ENCODE data around the gene ALG12.
A peak's percentile ranks its signal among the peaks of the same experiment; 100 is the strongest.

Gene ALG12

DNA sequence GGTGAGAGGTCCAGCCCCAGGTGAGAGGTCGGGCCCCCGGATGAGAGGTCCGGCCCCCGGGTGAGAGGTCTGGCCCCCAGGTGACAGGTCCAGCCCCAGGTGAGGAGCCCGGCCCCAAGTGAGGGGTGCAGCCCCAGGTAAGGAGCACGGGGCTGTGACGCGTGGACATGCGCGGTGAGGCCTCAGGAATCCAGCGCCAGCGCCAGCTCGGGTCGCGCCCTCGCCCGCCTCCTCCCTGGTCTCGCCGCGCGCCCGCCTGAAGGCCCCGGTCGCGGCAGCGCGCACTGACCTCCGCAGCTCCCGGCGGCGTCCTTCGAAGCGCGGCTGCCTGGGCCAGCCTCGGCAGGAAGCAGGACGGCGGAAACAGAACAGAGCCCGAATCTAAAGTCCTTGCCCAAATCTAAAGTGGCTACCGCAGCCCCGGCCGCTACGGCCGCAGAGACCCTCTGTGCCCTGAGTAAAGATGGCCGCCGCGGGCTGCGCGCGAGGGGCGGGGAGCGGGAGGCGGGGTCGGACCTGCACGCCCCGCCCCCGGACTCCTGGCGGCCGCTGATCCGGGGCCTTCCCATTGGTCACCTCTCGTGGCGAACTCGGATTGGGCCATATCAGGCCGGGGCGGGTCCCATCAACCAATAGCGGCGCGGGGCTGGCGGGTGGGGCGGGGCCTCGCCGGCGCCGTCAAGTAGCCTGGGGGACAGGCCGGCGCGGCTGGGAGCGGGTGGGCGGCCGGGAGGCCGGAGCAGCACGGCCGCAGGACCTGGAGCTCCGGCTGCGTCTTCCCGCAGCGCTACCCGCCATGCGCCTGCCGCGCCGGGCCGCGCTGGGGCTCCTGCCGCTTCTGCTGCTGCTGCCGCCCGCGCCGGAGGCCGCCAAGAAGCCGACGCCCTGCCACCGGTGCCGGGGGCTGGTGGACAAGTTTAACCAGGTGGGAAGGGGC is at the start of gene ALG12, which contains the start of gene CRELD2:
ALG12 (minus strand) TSS at position 465 of the 937 bp plus-strand sequence. CDS start 4,673 bp downstream, outside the sequence.
CRELD2 (plus strand) TSS at position 661 of the 937 bp plus-strand sequence; CDS start at position 797, 136 bp downstream.
- DNase-seq (ENCODE audit: low spot score), result peak; percentile 100

DNA sequence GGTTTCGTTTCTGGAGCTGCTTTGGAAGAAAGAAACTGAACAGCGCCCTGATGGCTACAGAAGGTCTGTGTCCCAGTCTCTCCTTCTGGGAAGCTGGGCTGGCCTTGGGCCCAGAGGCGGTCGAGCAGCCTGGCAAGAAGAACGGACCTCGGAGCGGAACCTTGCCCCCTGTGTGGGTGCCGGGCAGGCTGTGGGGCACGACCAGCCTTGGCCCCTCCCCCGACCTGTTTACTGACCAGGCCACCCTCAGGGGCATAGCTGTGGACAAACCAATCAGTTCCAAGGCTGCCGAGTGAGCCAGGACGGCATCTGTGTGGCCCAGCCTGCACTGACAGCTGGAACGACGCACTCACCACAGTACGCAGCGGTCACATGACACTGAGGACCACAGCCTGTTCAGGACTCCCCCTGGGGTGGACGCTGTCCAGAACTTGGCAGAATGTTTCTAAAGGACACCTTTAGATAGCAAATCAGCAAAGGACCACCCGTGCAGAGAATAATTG is 49.5 kb upstream of the ALG12 start:
- DNase-seq (ENCODE audit: low spot score), result no peak

DNA sequence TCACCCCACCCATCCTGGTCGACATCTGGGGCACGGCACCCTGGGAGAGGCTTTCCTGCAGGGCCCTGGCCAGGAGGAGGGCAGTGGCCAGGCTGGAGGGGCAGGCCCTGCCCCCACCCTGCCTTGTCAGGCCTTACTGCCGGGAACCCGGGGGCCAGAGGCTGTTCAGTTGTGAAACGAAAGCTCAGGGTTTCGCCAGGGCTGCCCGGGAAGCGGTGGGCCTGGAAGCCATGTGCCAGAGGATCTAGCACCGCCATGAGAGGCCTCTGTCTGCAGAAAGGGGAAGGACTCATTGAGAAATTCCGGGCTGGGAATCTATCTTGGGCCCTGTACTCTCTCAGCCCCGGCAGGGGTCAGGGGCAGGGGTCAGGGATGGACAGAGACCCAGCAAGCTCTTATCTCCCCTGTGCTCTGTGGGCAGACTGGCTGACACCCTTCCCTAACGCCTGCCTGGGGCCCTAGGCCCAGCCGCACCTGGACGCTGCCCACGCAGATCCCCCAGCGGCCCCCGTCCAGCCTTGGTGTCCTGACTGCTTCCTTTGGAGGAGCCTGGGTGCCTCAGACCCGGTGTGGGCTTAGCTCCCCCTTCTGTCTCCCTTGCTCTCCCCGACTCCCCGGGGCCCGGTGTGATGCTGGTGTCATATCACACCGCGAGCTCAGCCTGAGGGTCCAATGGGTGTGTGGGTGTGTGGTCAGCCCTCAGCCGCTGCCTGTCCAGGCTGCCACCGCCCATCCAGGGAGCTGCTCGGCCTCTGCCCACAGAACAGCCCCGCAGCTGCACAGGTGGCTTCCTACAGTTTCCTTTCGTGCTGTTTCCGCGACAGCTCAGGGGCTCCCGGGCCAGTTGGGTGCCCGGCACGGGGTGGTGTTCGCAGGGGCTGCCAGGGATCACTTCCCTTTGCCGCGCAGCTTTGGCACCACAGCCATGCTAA is 48.8 kb upstream of the ALG12 start:
- DNase-seq (ENCODE audit: low spot score), result no peak

DNA sequence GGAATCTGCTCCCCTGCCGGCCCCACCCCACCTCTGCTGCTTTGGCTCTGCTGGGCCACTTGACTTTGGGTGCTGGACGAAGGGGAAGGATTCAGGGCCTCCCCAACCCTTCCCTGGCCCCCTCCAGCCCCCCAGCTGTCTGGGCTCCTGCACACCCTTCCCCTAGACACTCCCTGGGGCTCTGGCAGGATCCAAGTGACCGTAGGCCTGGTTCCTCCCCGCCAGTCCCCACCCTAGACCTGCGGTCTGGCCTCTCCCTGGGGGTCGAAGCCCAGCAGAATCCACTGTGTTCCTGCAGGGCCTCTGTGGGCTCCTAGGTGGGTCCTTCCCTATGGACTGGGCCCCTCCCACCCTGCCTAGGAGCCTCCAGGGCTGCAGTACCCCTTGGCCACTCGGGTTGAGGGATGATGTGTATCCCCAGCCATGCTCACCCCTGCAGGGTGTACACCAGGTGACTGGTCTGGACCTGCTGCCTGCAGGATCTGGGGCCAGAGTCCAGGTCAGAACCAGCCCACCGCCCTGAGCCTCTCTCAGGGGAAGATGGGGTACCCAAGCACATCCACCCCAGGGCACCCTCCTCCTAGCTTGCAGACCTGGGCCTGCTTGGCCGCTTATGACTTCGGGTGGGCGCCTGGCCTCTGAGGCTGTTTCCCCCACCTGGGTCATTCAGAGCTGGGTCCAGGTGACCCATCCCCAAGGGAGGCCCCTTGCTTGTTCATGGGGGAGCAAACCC is 48.0 kb upstream of the ALG12 start:
- DNase-seq (ENCODE audit: low spot score), result no peak

DNA sequence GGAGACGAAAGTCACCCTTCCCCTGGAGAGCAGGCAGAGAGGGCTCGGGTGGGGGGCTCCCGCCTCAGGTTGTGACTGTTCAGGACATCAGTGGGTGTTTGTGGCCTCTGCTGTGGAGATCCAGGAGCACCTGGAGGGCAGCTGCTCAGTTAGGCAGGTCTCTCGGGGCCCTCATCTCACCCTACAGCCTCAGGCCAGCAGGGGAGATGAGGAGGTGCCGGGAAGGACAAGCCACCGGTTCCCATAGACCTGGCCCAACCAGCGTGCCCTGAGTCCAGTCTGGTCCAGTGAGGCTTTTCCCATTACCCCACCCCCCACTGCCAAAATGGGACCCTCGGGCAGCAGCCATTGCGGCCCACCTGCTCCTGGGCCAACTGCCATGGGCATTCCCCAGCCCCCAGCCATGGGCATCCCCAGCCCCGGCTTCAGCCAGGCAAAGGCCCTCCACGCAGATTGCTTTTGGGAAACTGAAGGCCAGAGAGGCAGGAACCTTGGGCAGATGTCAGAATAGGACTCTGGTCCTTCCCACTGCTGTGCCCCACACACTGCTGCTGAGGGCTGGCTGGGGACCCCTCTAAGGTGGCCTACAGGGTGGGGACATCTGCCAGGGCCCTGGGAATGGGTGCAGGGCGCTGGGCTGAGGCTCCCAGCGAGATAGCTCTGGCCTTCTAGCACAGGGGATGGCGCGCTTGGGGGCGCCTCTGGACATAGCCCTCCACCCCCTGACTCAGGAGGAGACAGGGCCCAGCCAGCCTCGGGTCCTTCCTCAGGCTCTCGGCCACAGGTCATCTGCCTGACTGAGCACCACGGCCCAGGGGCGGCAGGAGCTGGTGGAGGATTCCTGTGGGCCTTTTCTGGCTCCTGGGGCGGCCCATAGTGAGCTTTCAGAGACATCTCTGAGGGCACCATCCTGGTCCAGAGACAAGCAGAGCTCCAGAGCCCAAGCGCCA is 47.1 kb upstream of the ALG12 start:
- no peak for DNase-seq (ENCODE audit: low spot score)

DNA sequence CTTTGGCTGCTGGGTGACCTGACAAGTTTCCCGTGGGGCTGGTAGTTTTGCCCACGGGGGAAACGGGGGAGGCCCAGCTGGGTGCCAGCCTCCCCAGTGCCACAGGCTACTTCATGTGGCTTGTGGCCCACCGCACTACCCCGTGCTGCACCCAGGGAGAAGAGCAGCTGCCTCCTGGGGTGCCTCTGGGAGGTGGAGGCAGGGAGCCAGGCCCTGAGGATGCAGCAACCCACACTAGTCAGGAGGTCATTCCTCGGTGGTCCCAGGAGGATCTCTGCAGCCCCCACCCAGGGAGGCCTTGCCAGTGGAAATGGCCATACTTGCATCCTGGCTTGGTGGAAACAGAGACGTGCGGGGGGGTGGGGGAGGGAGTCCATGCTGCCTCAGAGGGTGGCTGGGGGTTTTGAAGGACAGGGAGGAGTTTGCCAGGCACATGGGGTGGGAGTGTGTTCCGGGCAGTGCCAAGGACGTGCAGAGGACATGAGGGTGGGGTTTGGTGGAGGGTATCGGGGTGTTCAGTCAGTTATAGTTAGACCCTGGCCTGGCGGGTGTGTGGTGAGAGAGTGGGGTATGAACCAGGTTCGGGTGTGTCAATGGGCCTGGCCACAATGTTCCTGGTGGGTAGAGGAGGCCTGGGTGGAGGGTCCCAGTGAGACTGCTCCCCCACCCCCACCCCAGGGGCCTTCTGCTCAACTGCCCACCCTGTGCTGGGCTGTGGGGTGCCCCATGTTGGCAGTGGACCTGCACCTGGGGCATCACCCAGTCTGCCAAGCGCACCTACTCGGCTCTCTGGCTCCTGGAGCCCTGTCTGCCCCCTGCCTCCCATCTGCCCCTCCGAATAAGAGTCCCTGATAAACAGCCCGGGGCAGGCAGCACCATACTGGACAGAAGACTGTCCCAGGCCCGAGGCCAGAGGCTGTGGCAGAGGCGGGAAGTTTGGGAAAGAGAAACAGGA is 46.2 kb upstream of the ALG12 start:
- no peak for DNase-seq (ENCODE audit: low spot score)

DNA sequence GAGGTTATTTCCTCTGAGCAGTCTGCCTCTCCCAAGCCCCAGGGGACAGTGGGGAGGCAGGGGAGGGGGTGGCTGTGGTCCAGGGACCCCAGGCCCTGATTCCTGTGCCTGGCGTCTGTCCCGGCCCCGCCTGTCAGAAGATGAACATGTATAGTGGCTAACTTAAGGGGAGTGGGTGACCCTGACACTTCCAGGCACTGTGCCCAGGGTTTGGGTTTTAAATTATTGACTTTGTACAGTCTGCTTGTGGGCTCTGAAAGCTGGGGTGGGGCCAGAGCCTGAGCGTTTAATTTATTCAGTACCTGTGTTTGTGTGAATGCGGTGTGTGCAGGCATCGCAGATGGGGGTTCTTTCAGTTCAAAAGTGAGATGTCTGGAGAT is 45.4 kb upstream of the ALG12 start:
- no peak for DNase-seq (ENCODE audit: low spot score)

DNA sequence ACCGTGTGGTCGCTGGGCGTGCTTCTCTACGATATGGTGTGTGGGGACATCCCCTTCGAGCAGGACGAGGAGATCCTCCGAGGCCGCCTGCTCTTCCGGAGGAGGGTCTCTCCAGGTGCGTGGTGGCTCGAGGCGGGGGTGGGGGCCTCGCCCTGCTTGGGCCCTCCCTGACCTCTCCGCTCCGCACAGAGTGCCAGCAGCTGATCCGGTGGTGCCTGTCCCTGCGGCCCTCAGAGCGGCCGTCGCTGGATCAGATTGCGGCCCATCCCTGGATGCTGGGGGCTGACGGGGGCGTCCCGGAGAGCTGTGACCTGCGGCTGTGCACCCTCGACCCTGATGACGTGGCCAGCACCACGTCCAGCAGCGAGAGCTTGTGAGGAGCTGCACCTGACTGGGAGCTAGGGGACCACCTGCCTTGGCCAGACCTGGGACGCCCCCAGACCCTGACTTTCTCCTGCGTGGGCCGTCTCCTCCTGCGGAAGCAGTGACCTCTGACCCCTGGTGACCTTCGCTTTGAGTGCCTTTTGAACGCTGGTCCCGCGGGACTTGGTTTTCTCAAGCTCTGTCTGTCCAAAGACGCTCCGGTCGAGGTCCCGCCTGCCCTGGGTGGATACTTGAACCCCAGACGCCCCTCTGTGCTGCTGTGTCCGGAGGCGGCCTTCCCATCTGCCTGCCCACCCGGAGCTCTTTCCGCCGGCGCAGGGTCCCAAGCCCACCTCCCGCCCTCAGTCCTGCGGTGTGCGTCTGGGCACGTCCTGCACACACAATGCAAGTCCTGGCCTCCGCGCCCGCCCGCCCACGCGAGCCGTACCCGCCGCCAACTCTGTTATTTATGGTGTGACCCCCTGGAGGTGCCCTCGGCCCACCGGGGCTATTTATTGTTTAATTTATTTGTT is 44.8 kb upstream of the ALG12 start:
- DNase-seq (ENCODE audit: low spot score), result no peak

DNA sequence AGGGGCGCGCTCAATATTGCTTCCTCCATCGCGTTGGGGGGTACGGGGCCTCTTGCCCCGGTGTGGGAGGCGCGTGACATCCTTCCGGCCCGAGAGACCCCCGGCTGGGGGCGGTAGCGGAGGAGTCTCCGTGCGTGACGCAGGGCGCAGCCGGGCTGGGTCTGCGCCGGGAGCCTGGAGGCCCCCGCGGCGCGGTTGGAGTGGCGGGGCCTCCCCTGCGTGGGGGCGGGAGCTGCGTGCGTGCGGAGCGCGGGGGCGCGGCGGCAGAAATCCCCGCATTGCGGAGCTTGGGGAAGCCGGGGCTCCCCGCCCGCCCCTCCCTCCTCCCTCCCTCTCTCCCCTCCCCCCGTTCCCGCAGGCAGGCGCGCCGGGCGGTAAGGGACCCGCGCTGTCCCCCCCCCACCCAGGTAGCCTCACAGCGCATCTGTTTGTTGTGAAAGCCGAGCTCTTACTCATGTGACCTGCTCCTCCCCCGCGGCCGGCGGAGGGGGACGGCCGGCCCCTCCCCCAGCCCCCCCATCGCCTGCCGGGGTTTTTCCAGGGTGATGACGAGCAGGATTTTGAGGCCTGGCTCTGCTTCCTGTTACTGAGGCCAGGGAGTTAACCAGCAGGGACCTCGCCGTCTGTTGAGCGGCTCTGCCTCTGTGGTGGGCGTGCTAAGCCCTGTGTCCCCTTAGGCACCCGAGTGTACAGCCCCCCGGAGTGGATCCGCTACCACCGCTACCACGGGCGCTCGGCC is 43.9 kb upstream of the ALG12 start:
- peak; percentile 94 for DNase-seq (ENCODE audit: low spot score)

DNA sequence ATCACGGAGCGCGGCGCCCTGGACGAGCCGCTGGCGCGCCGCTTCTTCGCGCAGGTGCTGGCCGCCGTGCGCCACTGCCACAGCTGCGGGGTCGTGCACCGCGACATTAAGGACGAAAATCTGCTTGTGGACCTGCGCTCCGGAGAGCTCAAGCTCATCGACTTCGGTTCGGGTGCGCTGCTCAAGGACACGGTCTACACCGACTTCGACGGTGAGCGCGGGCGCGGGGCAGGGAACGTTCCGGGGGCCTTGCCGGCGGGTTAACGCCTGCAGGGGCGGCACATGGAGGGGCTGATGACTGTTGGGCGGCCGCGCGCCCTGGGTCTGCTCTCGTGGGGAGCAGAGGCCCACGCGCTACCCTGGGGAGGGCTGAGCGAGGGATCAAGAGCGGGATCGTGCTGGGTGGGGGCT is 43.4 kb upstream of the ALG12 start:
- no peak for DNase-seq (ENCODE audit: low spot score)

DNA sequence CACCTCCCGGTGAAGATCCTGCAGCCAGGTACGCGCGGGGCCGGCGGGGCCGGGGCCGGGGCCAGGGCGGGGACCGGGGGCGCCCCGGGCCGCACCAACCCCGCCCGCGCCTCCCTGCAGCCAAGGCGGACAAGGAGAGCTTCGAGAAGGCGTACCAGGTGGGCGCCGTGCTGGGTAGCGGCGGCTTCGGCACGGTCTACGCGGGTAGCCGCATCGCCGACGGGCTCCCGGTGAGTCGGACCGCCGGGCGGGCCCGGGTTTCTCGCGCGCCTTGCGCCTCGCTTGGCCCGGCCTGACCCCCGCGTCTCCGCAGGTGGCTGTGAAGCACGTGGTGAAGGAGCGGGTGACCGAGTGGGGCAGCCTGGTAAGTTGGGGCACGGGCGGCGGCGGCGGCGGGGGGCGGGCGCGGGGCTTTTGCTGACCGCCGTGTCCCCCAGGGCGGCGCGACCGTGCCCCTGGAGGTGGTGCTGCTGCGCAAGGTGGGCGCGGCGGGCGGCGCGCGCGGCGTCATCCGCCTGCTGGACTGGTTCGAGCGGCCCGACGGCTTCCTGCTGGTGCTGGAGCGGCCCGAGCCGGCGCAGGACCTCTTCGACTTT is 42.9 kb upstream of the ALG12 start:
- DNase-seq (ENCODE audit: low spot score), result peak; percentile 48

DNA sequence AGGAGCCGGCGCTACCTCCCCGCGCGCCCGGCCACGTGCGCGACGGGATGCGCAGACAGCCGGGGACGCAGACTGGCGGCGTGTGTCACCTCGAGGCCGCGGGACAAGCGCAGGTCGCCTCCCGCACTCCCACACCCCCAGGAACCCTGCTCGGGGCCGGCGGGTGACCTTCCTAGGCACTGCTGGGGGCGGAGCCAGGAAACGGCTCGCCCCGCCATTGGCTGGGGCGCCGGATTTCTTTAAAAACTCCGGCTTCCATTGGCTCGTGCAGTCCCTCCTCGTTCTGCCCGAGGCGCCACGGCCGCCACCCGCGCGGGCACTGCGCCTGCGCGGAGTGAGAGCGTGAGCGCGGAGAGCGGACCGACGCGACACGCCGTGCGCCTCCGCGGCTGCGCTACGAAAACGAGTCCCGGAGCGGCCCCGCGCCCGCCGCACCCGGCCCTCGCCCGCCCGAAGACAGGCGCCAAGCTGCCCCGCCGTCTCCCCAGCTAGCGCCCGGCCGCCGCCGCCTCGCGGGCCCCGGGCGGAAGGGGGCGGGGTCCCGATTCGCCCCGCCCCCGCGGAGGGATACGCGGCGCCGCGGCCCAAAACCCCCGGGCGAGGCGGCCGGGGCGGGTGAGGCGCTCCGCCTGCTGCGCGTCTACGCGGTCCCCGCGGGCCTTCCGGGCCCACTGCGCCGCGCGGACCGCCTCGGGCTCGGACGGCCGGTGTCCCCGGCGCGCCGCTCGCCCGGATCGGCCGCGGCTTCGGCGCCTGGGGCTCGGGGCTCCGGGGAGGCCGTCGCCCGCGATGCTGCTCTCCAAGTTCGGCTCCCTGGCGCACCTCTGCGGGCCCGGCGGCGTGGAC is 42.1 kb upstream of the ALG12 start, which contains the start of gene PIM3:
PIM3 (plus strand) TSS at position 614 of the 846 bp plus-strand sequence; CDS start at position 790, 176 bp downstream.
- peak; percentile 99 for DNase-seq (ENCODE audit: low spot score)

DNA sequence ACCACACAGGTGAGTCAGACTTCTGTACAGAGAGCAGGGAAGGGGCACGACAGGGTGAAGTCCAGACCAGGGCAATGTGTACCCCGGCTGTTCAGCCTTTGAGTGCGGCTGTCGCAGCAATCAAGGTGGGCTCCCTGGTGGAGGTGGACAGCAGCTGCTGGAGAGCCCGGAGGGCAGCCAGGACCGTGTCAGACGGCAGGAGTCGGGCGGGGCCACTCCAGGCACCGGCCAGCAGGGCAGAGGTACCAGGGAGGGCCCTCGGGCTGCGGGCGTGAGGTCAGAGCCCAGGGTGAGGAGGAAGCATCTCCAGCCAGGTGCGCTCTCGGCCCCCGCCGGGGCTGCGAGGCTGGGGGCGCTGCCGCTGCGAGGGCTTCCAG is 41.5 kb upstream of the ALG12 start:
- peak; percentile 52 for DNase-seq (ENCODE audit: low spot score)

DNA sequence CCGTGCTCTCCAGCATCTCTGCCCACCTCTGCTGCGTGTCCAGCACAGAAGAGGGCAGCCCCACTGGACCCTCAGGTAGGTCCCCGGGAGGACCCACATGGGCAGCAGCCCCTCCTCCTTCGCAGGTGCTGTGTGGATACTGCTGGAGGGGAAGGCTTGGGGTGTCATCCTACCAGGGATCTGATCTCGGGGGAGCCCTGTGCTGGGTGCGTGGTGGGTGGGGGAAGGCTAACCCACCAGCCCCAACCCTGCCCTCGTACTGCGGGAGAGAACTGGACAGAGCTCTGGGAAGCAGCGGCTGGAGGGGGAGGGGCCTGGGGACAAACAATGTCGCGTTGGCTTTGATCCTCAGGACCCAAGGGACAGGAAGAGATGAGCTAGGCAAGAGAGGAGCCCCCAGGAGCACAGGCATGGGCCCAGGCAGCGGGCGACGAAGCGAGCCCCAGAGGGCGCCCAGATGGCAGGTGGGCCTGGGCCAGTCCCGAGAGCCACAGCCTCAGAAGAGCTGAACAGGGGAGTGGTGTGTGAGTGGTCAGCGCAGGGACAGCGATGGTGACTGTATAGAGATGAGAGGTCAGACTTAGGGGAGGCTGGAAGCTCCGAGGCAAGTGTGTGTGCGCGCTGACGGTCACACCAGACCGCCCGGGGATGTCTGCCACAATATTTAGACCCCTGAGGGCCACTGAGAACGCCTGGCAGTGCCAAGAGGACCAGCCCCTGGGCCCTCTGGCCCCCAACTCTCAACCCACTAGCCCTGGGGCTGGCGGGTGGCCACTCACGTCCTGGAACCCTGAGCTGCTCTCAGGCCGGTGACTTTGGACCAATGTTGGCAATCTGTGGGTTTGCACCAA is 40.9 kb upstream of the ALG12 start:
- no peak for DNase-seq (ENCODE audit: low spot score)

DNA sequence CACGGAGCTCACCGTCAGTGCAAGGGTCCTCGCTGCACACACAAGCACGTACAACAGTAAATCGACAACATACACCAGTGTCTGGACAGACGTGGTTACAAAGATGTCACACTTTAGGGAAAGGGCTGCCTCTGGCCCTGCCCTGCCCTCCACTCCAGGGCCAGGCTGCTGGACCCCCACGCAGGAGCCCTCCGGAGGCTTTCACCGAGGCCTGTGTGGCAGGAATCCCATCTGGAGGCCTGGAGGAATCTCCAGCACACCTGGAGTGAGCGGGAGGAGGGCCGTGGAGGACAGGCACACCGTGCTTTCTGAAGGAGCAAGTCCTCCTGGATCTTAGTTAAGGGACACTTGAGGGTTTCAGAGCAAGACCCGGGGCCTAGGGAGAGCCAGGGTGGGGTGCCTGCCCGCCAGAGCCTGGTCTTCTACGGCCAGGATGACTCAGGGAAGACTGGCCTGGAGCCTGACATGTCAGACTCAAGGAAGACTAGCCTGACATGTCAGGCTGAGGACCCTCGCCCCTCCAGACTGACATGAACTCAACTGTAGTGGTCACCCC is 40.2 kb upstream of the ALG12 start:
- DNase-seq (ENCODE audit: low spot score), result no peak
